ENCODE measurements around the gene RPL37A.

GRCh38 chr2:216501854-216502253 lies 3.2 kb downstream of the RPL37A start:
- TF ChIP-seq CTCF (IDR thresholded peaks at IDR 0.05; ENCODE audit: low read depth, low read length, missing input control) (no peak), JUND (IDR thresholded peaks at IDR 0.05) (no peak), GABPA (IDR thresholded peaks at IDR 0.05 in 1 of 2, conservative IDR thresholded peaks at IDR 0.05 in 1 of 2) (no peak), REST (IDR thresholded peaks at IDR 0.05) (no peak), FOXA2 (IDR thresholded peaks at IDR 0.05) (no peak), NR2F2 (IDR thresholded peaks at IDR 0.05) (no peak), SP1 (IDR thresholded peaks at IDR 0.05) (no peak), TAF1 (conservative IDR thresholded peaks at IDR 0.05) (no peak)

Data from liver (tissue), 3 donors.